ENCODE data around the gene FUT9.

- TF ChIP-seq, protein P1, sequence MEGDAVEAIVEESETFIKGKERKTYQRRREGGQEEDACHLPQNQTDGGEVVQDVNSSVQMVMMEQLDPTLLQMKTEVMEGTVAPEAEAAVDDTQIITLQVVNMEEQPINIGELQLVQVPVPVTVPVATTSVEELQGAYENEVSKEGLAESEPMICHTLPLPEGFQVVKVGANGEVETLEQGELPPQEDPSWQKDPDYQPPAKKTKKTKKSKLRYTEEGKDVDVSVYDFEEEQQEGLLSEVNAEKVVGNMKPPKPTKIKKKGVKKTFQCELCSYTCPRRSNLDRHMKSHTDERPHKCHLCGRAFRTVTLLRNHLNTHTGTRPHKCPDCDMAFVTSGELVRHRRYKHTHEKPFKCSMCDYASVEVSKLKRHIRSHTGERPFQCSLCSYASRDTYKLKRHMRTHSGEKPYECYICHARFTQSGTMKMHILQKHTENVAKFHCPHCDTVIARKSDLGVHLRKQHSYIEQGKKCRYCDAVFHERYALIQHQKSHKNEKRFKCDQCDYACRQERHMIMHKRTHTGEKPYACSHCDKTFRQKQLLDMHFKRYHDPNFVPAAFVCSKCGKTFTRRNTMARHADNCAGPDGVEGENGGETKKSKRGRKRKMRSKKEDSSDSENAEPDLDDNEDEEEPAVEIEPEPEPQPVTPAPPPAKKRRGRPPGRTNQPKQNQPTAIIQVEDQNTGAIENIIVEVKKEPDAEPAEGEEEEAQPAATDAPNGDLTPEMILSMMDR (optimal IDR thresholded peaks at IDR 0.05 in 1 of 3, IDR thresholded peaks at IDR 0.05 in 1 of 3, conservative IDR thresholded peaks at IDR 0.05 in 1 of 3; ENCODE audit: extremely low read depth in 1 of 3, insufficient read depth in 2 of 3, low read length in 3 of 3) = no peak
- no peak for TF ChIP-seq EZH2 (IDR thresholded peaks at IDR 0.05; ENCODE audit: low read length)
Observed at GRCh38 chr6:96002912-96003311, 12.9 kb upstream of the FUT9 start.

Data from keratinocyte (primary cell).